Body of pancreas (tissue), 4 donors: ENCODE results near the gene HADHB. TPM values are rescaled to one million over a fixed set of nuclear protein-coding genes. Genes with fewer than 3 reads are reported as not detected.
"Not testable (repeated sequence)": the region's sequence is repeated elsewhere in the genome, so short reads cannot be mapped to it uniquely, and the experiment has no call there.

ENCODE experiments used
- ATAC-seq: fragments of 150-250 bp; one replicate; pipeline ENCODE4 v1.9.1; 2016
- DNase-seq, 4 donors: peaks; one replicate each; pipeline ENCODE4 v3.0.0-alpha.2; 2019
- H3K27ac ChIP-seq, 4 donors: fragments of 200-600 bp; sonication (generic); 1 replicate in 3 of 4; 2 replicates in 1 of 4; pipeline versions ENCODE4 v1.5.1 to v1.6.1; 2016 to 2019; ENCODE audit warnings: mild to moderate bottlenecking in 1 of 4, mixed read lengths in 1 of 4, moderate library complexity in 1 of 4
- H3K27me3 ChIP-seq, 2 donors: fragments of 200-600 bp; sonication (generic); one replicate each; pipeline ENCODE4 v1.6.0; 2016; ENCODE audit warnings: mild to moderate bottlenecking in 1 of 2
- H3K36me3 ChIP-seq, 2 donors: fragments of 200-600 bp; sonication (generic); replicated peaks in 1 of 2; 2 replicates each; pipeline ENCODE4 v1.5.1; 2016; ENCODE audit warnings: low read depth in 2 of 2; ENCODE audit not compliant: insufficient read depth in 1 of 2
- H3K4me1 ChIP-seq: fragments of 200-600 bp; sonication (generic); one replicate; pipeline ENCODE4 v1.6.0; 2016
- H3K4me3 ChIP-seq, 2 donors: fragments of 200-600 bp; sonication (generic); 1 replicate in 1 of 2; 2 replicates in 1 of 2; pipeline ENCODE4 v1.5.1; 2016 to 2019
- H3K9me3 ChIP-seq, 3 donors: fragments of 200-600 bp; sonication (generic); 1 replicate in 2 of 3; 2 replicates in 1 of 3; pipeline ENCODE4 v1.5.1; 2016
- POLR2A ChIP-seq, 3 donors: fragments of 450-650 bp; IDR thresholded peaks; one replicate each; pipeline ENCODE4 v1.6.1; 2016; ENCODE audit warnings: antibody characterized with exemption in 3 of 3, mild to moderate bottlenecking in 2 of 3
- WGBS, 2 donors: methylation state at CpG; one replicate each; pipeline ENCODE4 v1.1.5; 2017; 5-methylcytosine and 5-hydroxymethylcytosine counted together
- intact Hi-C: fragments of 100-400 bp; cut with DNase I; formaldehyde crosslinking; loops from one replicate; pipeline ENCODE4 v1.15.1; 2023
- total RNA-seq, 2 donors: library from RNA; depleted of rRNA; stranded (reverse); fragments of >200 nt; gene quantifications; one replicate each; pipeline ENCODE4 v1.1.0, GENCODE V29; 2016
- TF ChIP-seq, protein P1 (sequence below), 7 experiments: fragments of 450-650 bp in 4 of 7; fragments of 200-600 bp in 3 of 7; sonication (generic) in 3 of 7; IDR thresholded peaks; one replicate each; pipeline ENCODE4 v1.5.1; 2016 to 2019; ENCODE audit warnings: antibody characterized with exemption in 7 of 7

HADHB gene
- total RNA-seq, 2 donors from 2014 or later: 108 to 127 TPM

DNA sequence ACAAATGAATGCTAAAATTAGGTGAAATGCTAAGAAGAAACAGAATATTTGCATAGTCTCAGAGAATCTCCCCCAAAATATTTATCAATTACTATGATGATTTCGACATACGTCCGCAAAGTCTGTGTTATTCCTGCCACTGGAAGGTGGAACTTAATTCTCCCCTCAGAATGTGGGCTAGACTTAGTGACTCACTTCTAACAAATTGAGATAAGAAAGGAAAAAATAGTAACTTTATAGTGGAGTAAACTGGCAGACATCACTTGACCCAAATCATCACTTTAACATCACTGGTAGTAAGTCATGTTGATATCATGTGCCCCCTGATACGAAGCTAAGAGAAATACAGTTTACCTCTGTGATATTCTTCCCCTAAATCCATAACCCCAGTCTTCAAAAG lies 23.5 kb downstream of the HADHB start:
- WGBS, 2 donors: 85 to 95% methylated on average over 4 of the region's 4 CpGs
- Histone ChIP-seq H3K9me3 (no peaks in the 10 kb centered on the region), H3K27me3 (no peaks in the 10 kb centered on the region), H3K36me3 (peaks cover 2 to 7% of the 10 kb centered on the region in 2 donors), H3K4me1 (peaks cover 10% of the 10 kb centered on the region), H3K4me3 (no peak overlapping the region), H3K27ac (no peak overlapping the region)
- intact Hi-C loops: no loop called here
- no peak for TF ChIP-seq POLR2A (IDR thresholded peaks at IDR 0.05)
- ATAC-seq: no peak
- no peak for DNase-seq

GRCh38 chr2:26268670-26269385 lies 24.1 kb downstream of the HADHB start:
- H3K9me3 ChIP-seq, DNase-seq, intact Hi-C loops, H3K27me3 ChIP-seq, H3K4me3 ChIP-seq, H3K36me3 ChIP-seq, ATAC-seq: not testable (repeated sequence)
- 85 to 91% methylated on average over 12 of the region's 12 CpGs for WGBS, 2 donors
- Histone ChIP-seq H3K27ac (peak overlapping the region in 1 of 4 donors; percentile 18), H3K4me1 (peaks cover 16% of the 10 kb centered on the region)

- Histone ChIP-seq H3K27me3 (no peaks in the 10 kb centered on the region), H3K4me1 (peaks cover 23% of the 10 kb centered on the region), H3K36me3 (peaks cover 2 to 7% of the 10 kb centered on the region in 2 donors), H3K4me3 (no peak overlapping the region), H3K9me3 (no peaks in the 10 kb centered on the region), H3K27ac (peak overlapping the region in 1 of 4 donors; percentile 18)
- 91 to 94% methylated on average over 6 of the region's 6 CpGs for WGBS, 2 donors
- ATAC-seq (no peak), DNase-seq (no peak)
- intact Hi-C loops: no loop called here
- TF ChIP-seq, protein P1, sequence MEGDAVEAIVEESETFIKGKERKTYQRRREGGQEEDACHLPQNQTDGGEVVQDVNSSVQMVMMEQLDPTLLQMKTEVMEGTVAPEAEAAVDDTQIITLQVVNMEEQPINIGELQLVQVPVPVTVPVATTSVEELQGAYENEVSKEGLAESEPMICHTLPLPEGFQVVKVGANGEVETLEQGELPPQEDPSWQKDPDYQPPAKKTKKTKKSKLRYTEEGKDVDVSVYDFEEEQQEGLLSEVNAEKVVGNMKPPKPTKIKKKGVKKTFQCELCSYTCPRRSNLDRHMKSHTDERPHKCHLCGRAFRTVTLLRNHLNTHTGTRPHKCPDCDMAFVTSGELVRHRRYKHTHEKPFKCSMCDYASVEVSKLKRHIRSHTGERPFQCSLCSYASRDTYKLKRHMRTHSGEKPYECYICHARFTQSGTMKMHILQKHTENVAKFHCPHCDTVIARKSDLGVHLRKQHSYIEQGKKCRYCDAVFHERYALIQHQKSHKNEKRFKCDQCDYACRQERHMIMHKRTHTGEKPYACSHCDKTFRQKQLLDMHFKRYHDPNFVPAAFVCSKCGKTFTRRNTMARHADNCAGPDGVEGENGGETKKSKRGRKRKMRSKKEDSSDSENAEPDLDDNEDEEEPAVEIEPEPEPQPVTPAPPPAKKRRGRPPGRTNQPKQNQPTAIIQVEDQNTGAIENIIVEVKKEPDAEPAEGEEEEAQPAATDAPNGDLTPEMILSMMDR (IDR thresholded peaks at IDR 0.05): no peak
Measured at GRCh38 chr2:26269571-26270158, 24.9 kb downstream of the HADHB start.

DNA sequence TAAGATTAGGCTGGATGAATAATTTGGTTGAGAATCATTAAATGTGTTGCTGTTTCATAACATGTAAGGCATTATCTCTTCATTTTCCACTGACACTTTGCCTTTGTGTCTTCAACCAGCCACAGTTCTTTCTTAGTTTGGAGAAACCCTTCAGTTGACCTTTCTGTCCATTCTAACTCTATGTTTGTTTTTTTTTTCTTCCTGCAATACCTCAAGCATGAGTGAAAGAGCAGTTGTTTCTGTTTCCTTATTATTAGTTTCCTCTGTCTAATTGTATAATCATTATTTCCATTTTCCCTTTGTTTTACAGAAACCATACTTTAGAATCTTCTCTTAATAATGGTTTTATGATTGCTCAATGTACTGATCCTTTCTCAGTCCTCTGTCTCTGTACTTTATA lies 25.6 kb downstream of the HADHB start:
- ATAC-seq: no peak
- intact Hi-C loops: no loop called here
- peaks cover 30% of the 10 kb centered on the region for H3K4me1 ChIP-seq
- TF ChIP-seq POLR2A (IDR thresholded peaks at IDR 0.05): no peak
- TF ChIP-seq, protein P1 (IDR thresholded peaks at IDR 0.05): no peak
- peak overlapping the region in 1 of 4 donors; percentile 32 for H3K27ac ChIP-seq
- peaks cover 2 to 4% of the 10 kb centered on the region in 2 donors for H3K36me3 ChIP-seq
- no peaks in the 10 kb centered on the region for H3K9me3 ChIP-seq
- H3K27me3 ChIP-seq: no peaks in the 10 kb centered on the region
- no peak overlapping the region for H3K4me3 ChIP-seq
- no peak for DNase-seq

DNA sequence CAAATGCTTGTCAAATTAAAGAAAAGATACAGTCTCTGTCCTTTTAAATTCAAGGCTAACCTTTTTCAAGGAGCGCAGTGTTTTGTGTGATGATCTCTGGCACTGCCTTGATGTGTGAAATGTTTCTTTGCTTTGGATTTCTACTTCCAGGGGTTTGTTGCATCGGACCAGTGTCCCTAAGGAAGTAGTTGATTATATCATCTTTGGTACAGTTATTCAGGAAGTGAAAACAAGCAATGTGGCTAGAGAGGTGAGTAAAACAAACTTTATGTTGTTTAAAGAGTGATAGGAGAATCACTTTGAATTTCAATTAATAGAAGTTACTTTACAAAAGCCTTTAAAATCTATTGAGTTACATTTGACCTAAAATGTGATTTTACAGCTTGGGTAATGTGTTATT lies 28.8 kb downstream of the HADHB start:
- Histone ChIP-seq H3K9me3 (no peaks in the 10 kb centered on the region), H3K36me3 (peaks cover 0 to 5% of the 10 kb centered on the region in 2 donors), H3K27me3 (no peaks in the 10 kb centered on the region), H3K4me1 (peaks cover 39% of the 10 kb centered on the region), H3K27ac (peak overlapping the region; percentile 74 to 92 (median 80)), H3K4me3 (no peak overlapping the region)
- intact Hi-C loops: no loop called here
- ATAC-seq (no peak), DNase-seq (no peak)
- 24 to 35% methylated on average over 2 of the region's 2 CpGs for WGBS, 2 donors
- no peak for TF ChIP-seq POLR2A (IDR thresholded peaks at IDR 0.05)
- TF ChIP-seq, protein P1 (IDR thresholded peaks at IDR 0.05): no peak
